K562 treated with DMSO at 1 percent for 4 hours (cell line): ENCODE results near the gene PRAMEF5. TPM values are rescaled to one million over a fixed set of nuclear protein-coding genes. Genes with fewer than 3 reads are reported as not detected.

Experiments
- total RNA-seq: library from RNA; unstranded; fragments of 300-600 nt; gene quantifications from 2 replicates; pipeline ENCODE4 v1.2.3, GENCODE V29; 2022; ENCODE audit not compliant: insufficient read depth

Gene PRAMEF5
- not detected in 2 replicates for total RNA-seq

DNA sequence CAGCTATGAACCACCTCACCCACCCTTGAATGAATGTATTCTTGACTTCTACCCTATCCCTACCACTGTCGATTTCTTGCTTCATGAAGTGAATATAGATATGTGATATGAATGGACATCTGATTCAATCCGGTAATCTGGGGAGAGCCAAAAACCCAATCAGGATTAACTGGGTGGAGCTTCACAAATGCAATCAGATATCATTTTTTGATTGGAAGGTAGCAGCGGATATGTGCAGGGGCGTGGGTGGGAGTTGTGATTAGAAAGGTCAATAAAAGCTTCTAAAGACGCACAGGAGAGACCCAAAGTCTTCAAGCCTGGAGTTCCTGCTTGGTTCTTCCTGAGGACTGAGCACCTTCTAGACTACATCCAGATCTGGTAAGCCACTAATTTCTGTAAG lies at the start of gene PRAMEF5:
Gene PRAMEF5 (plus strand): TSS at position 301 of the 400 bp plus-strand sequence. CDS start 5,071 bp downstream, outside the sequence.

GRCh38 chr1:13225675-13226204 lies 28.3 kb upstream of the PRAMEF5 start, which contains the start of gene PRAMEF18:
Gene PRAMEF18, minus strand, starts transcription at chr1:13226154. Its CDS starts 48 bp downstream, at chr1:13226106.

DNA sequence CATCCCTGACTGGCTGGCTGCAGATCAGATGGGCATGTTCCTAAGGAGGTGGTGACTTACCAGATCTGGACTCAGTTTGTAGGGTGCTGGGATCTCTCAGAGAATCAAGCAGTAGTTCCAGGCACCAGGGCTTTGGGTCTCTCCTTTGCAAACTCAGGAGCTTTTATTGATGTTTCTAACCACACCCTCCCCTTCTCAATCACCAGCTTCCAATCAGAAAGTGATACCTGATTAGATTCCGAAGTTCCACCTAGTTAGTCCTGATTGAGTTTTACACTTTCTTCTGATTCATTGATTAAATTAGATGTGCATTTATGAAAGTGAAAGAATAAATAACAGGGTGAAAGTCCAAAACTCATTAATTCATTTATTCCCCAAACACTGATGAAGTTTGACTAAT lies 31.0 kb downstream of the PRAMEF5 start, which contains the start of gene PRAMEF8:
Gene PRAMEF8 (minus strand): TSS at position 101 of the 400 bp plus-strand sequence. CDS start 1,046 bp downstream, outside the sequence.

GRCh38 chr1:13303239-13303638 lies 49.2 kb downstream of the PRAMEF5 start, which contains the start of gene PRAMEF33:
Gene PRAMEF33, plus strand, starts transcription at chr1:13303539. Its CDS starts 2,416 bp downstream, at chr1:13305955.

Other genes with a start within 250 kb of the PRAMEF5 start
- gene PRAMEF27, start 197.6 kb upstream of the PRAMEF5 start, total RNA-seq: not detected in 2 replicates
- gene HNRNPCL3, start 193.4 kb upstream of the PRAMEF5 start, total RNA-seq: not detected in 2 replicates
- not detected in 2 replicates for gene PRAMEF25, start 183.4 kb upstream of the PRAMEF5 start, total RNA-seq
- gene HNRNPCL2, start 137.3 kb upstream of the PRAMEF5 start, total RNA-seq: not detected in 2 replicates
- gene PRAMEF26, start 98.2 kb upstream of the PRAMEF5 start, total RNA-seq: not detected in 2 replicates
- gene HNRNPCL4, start 88.6 kb upstream of the PRAMEF5 start, total RNA-seq: not detected in 2 replicates
- gene PRAMEF9, start 82.3 kb upstream of the PRAMEF5 start, total RNA-seq: not detected in 2 replicates
- not detected in 2 replicates for gene PRAMEF13, start 52.8 kb upstream of the PRAMEF5 start, total RNA-seq
- gene PRAMEF18, start 28.0 kb upstream of the PRAMEF5 start, total RNA-seq: not detected in 2 replicates
- not detected in 2 replicates for gene PRAMEF8, start 30.9 kb downstream of the PRAMEF5 start, total RNA-seq
- not detected in 2 replicates for gene PRAMEF33, start 49.3 kb downstream of the PRAMEF5 start, total RNA-seq
- not detected in 2 replicates for gene PRAMEF15, start 61.4 kb downstream of the PRAMEF5 start, total RNA-seq
- not detected in 2 replicates for gene PRAMEF14, start 92.9 kb downstream of the PRAMEF5 start, total RNA-seq
- gene PRAMEF19, start 117.7 kb downstream of the PRAMEF5 start, total RNA-seq: not detected in 2 replicates
- gene PRAMEF17, start 135.4 kb downstream of the PRAMEF5 start, total RNA-seq: not detected in 2 replicates
- not detected in 2 replicates for gene PRAMEF20, start 156.3 kb downstream of the PRAMEF5 start, total RNA-seq